ENCODE measurements around the gene PDE6D.

The PDE6D gene

GRCh38 chr2:231720292-231720986, 60.6 kb downstream of the PDE6D start:
- no peak overlapping the region for H2BK5ac ChIP-seq (ENCODE audit: low read length)
- H3K79me2 ChIP-seq (ENCODE audit: control insufficient read depth, insufficient read depth, low read length): no peaks in the 10 kb centered on the region
- no peak overlapping the region for H4K8ac ChIP-seq (ENCODE audit: low read depth, low read length)
- H2BK15ac ChIP-seq (replicated peaks; ENCODE audit: low read depth): no peak overlapping the region
- H3K9ac ChIP-seq (ENCODE audit: low read length): no peak overlapping the region
- no peak overlapping the region for H3K18ac ChIP-seq (ENCODE audit: low read length)
- H3K27ac ChIP-seq (ENCODE audit: low read depth, low read length): no peak overlapping the region
- no peaks in the 10 kb centered on the region for H3K4me1 ChIP-seq (ENCODE audit: control insufficient read depth, low read depth, low read length)
- peaks cover 1% of the 10 kb centered on the region for H3K36me3 ChIP-seq (ENCODE audit: control insufficient read depth, insufficient read depth, low read length)
- no peak overlapping the region for H3K56ac ChIP-seq (ENCODE audit: low read length)
- no peak overlapping the region for H3K4me2 ChIP-seq (ENCODE audit: low read length)
- H2AK5ac ChIP-seq (ENCODE audit: low read length): no peak overlapping the region
- H2BK120ac ChIP-seq (ENCODE audit: low read depth, low read length): no peak overlapping the region
- no peak for DNase-seq
- H3K79me1 ChIP-seq (ENCODE audit: low read length): peaks cover 3% of the 10 kb centered on the region
- WGBS (ENCODE audit: extremely low coverage, insufficient coverage, low lambda C conversion rate): no CpG with 5 or more reads among the region's 7 CpGs
- no peak overlapping the region for H3K4ac ChIP-seq (ENCODE audit: low read depth, low read length)
- H3K23ac ChIP-seq (ENCODE audit: low read length): no peak overlapping the region
- no peak overlapping the region for H3K4me3 ChIP-seq (ENCODE audit: low read length)
- no peaks in the 10 kb centered on the region for H3K27me3 ChIP-seq (ENCODE audit: insufficient read depth, low read length, poor library complexity)
- H4K5ac ChIP-seq (ENCODE audit: low read length): no peak overlapping the region

- Histone ChIP-seq H3K27ac (ENCODE audit: low read depth, low read length) (no peak overlapping the region), H2BK120ac (ENCODE audit: low read depth, low read length) (no peak overlapping the region), H3K4me1 (ENCODE audit: control insufficient read depth, low read depth, low read length) (peaks cover 2% of the 10 kb centered on the region), H4K8ac (ENCODE audit: low read depth, low read length) (no peak overlapping the region), H3K79me2 (ENCODE audit: control insufficient read depth, insufficient read depth, low read length) (no peaks in the 10 kb centered on the region), H3K27me3 (ENCODE audit: insufficient read depth, low read length, poor library complexity) (no peaks in the 10 kb centered on the region), H3K56ac (ENCODE audit: low read length) (no peak overlapping the region), H3K79me1 (ENCODE audit: low read length) (peaks cover 4% of the 10 kb centered on the region), H4K5ac (ENCODE audit: low read length) (no peak overlapping the region), H3K4ac (ENCODE audit: low read depth, low read length) (no peak overlapping the region), H3K23ac (ENCODE audit: low read length) (no peak overlapping the region), H3K9ac (ENCODE audit: low read length) (no peak overlapping the region), H3K18ac (ENCODE audit: low read length) (no peak overlapping the region), H3K36me3 (ENCODE audit: control insufficient read depth, insufficient read depth, low read length) (peaks cover 3% of the 10 kb centered on the region), H3K4me2 (ENCODE audit: low read length) (no peak overlapping the region), H2AK5ac (ENCODE audit: low read length) (no peak overlapping the region), H2BK5ac (ENCODE audit: low read length) (no peak overlapping the region), H3K4me3 (ENCODE audit: low read length) (no peak overlapping the region), H2BK15ac (replicated peaks; ENCODE audit: low read depth) (no peak overlapping the region)
- DNase-seq: no peak
- WGBS (ENCODE audit: extremely low coverage, insufficient coverage, low lambda C conversion rate): no CpG with 5 or more reads among the region's 6 CpGs
These were observed 62.3 kb downstream of the PDE6D start for GRCh38 chr2:231718799-231719198.

GRCh38 chr2:231717281-231718171, 63.6 kb downstream of the PDE6D start:
- DNase-seq: peak; percentile 94
- Histone ChIP-seq H3K27ac (ENCODE audit: low read depth, low read length) (no peak overlapping the region), H3K79me1 (ENCODE audit: low read length) (peaks cover 4% of the 10 kb centered on the region), H3K23ac (ENCODE audit: low read length) (no peak overlapping the region), H2BK120ac (ENCODE audit: low read depth, low read length) (no peak overlapping the region), H2BK5ac (ENCODE audit: low read length) (no peak overlapping the region), H3K27me3 (ENCODE audit: insufficient read depth, low read length, poor library complexity) (no peaks in the 10 kb centered on the region), H3K4ac (ENCODE audit: low read depth, low read length) (no peak overlapping the region), H2BK15ac (replicated peaks; ENCODE audit: low read depth) (no peak overlapping the region), H4K5ac (ENCODE audit: low read length) (no peak overlapping the region), H3K4me1 (ENCODE audit: control insufficient read depth, low read depth, low read length) (peaks cover 2% of the 10 kb centered on the region), H3K36me3 (ENCODE audit: control insufficient read depth, insufficient read depth, low read length) (peaks cover 7% of the 10 kb centered on the region), H3K18ac (ENCODE audit: low read length) (no peak overlapping the region), H4K8ac (ENCODE audit: low read depth, low read length) (no peak overlapping the region), H3K79me2 (ENCODE audit: control insufficient read depth, insufficient read depth, low read length) (peaks cover 4% of the 10 kb centered on the region), H3K9ac (ENCODE audit: low read length) (peak overlapping the region; percentile 6), H2AK5ac (ENCODE audit: low read length) (no peak overlapping the region), H3K4me3 (ENCODE audit: low read length) (no peak overlapping the region), H3K56ac (ENCODE audit: low read length) (no peak overlapping the region), H3K4me2 (ENCODE audit: low read length) (no peak overlapping the region)
- WGBS (ENCODE audit: extremely low coverage, insufficient coverage, low lambda C conversion rate): no CpG with 5 or more reads among the region's 13 CpGs

- Histone ChIP-seq H3K9ac (ENCODE audit: low read length) (no peak overlapping the region), H3K27ac (ENCODE audit: low read depth, low read length) (no peak overlapping the region)
These were observed 64.3 kb downstream of the PDE6D start for GRCh38 chr2:231716666-231717280.

GRCh38 chr2:231715988-231716616, 65.0 kb downstream of the PDE6D start:
- WGBS (ENCODE audit: extremely low coverage, insufficient coverage, low lambda C conversion rate): no CpG with 5 or more reads among the region's 8 CpGs
- H2BK5ac ChIP-seq (ENCODE audit: low read length): no peak overlapping the region
- H4K8ac ChIP-seq (ENCODE audit: low read depth, low read length): no peak overlapping the region
- H3K9ac ChIP-seq (ENCODE audit: low read length): no peak overlapping the region
- no peak overlapping the region for H3K4me2 ChIP-seq (ENCODE audit: low read length)
- H3K36me3 ChIP-seq (ENCODE audit: control insufficient read depth, insufficient read depth, low read length): peaks cover 20% of the 10 kb centered on the region
- no peaks in the 10 kb centered on the region for H3K27me3 ChIP-seq (ENCODE audit: insufficient read depth, low read length, poor library complexity)
- H2AK5ac ChIP-seq (ENCODE audit: low read length): no peak overlapping the region
- no peak overlapping the region for H3K18ac ChIP-seq (ENCODE audit: low read length)
- H3K4ac ChIP-seq (ENCODE audit: low read depth, low read length): no peak overlapping the region
- no peak overlapping the region for H2BK120ac ChIP-seq (ENCODE audit: low read depth, low read length)
- H3K79me2 ChIP-seq (ENCODE audit: control insufficient read depth, insufficient read depth, low read length): peaks cover 18% of the 10 kb centered on the region
- peak overlapping the region; percentile 30 for H3K56ac ChIP-seq (ENCODE audit: low read length)
- no peak overlapping the region for H4K5ac ChIP-seq (ENCODE audit: low read length)
- peak; percentile 76 for DNase-seq
- no peak overlapping the region for H3K4me3 ChIP-seq (ENCODE audit: low read length)
- no peak overlapping the region for H3K27ac ChIP-seq (ENCODE audit: low read depth, low read length)
- H3K4me1 ChIP-seq (ENCODE audit: control insufficient read depth, low read depth, low read length): peaks cover 7% of the 10 kb centered on the region
- no peak overlapping the region for H2BK15ac ChIP-seq (replicated peaks; ENCODE audit: low read depth)
- no peak overlapping the region for H3K23ac ChIP-seq (ENCODE audit: low read length)
- peaks cover 7% of the 10 kb centered on the region for H3K79me1 ChIP-seq (ENCODE audit: low read length)

More at GRCh38 chr2:231716666-231717280, 64.3 kb downstream of the PDE6D start:
- H2AK5ac ChIP-seq (ENCODE audit: low read length): no peak overlapping the region
- peak overlapping the region; percentile 30 for H3K56ac ChIP-seq (ENCODE audit: low read length)
- no peak overlapping the region for H3K4me3 ChIP-seq (ENCODE audit: low read length)
- WGBS (ENCODE audit: extremely low coverage, insufficient coverage, low lambda C conversion rate): no CpG with 5 or more reads among the region's 11 CpGs
- no peak overlapping the region for H3K23ac ChIP-seq (ENCODE audit: low read length)
- H3K79me2 ChIP-seq (ENCODE audit: control insufficient read depth, insufficient read depth, low read length): peaks cover 11% of the 10 kb centered on the region
- no peak overlapping the region for H3K4me2 ChIP-seq (ENCODE audit: low read length)
- peaks cover 5% of the 10 kb centered on the region for H3K4me1 ChIP-seq (ENCODE audit: control insufficient read depth, low read depth, low read length)
- no peak overlapping the region for H2BK120ac ChIP-seq (ENCODE audit: low read depth, low read length)
- no peak overlapping the region for H3K4ac ChIP-seq (ENCODE audit: low read depth, low read length)
- no peak overlapping the region for H4K8ac ChIP-seq (ENCODE audit: low read depth, low read length)
- H3K27me3 ChIP-seq (ENCODE audit: insufficient read depth, low read length, poor library complexity): no peaks in the 10 kb centered on the region
- no peak overlapping the region for H3K18ac ChIP-seq (ENCODE audit: low read length)
- H2BK15ac ChIP-seq (replicated peaks; ENCODE audit: low read depth): no peak overlapping the region
- peak; percentile 61 for DNase-seq
- H3K36me3 ChIP-seq (ENCODE audit: control insufficient read depth, insufficient read depth, low read length): peaks cover 14% of the 10 kb centered on the region
- H3K79me1 ChIP-seq (ENCODE audit: low read length): peaks cover 7% of the 10 kb centered on the region
- H4K5ac ChIP-seq (ENCODE audit: low read length): no peak overlapping the region
- H2BK5ac ChIP-seq (ENCODE audit: low read length): no peak overlapping the region

All from mesendoderm (in vitro differentiated cells).